ENCODE measurements around the gene RASGEF1C. TPM values are rescaled to one million over a fixed set of nuclear protein-coding genes. Genes with fewer than 3 reads are reported as not detected.

RASGEF1C gene
- total and polyA plus RNA-seq, 4 experiments from 2014 or later, result not detected

DNA sequence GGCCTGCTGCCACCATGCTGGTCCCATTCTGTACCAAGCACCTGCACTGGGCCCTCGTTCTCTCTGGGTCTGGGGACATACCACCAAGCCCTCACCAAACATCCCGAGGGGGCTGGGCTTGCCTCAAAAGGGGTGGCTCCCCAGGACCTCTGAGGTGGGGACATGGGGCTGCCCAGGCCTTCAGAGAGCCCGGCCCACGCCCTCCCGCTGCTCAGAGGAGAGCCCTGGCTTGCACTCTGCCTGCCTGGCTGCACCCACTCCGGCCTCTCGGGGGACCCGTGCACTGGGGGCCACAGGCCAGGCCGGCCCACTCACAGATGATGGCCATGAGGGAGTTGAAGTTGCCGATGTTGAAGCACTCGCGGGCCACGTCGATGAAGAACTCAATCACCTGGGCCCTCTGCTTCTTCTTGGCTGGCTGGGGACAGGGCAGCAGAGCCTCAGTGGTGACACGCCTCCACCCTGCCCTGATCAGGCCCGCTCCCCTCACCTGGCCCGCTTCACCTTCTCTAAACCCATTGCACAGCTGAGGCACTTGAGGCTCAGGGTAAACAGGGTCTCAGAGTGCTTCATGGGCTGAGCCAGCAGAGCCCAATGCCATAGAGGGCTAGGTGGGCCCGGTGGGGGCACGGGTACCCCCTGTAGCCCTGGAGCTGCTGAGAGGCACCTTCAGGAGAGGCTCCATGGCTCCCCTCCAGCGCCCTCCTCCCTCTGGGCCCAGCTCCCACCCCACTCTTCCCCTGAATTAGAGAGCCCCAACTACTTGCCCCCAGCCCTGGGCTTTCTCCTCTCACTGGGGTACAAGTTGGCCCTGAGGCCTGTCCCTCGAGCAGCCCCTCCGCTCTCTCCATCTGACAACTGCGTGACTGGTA lies 89.7 kb downstream of the RASGEF1C start:
- H3K4me3 Mint-ChIP-seq, result no peak overlapping the region
- Histone ChIP-seq H3K9me3 (ENCODE audit: control insufficient read depth in 1 of 2, low read length in 2 of 2) (no peaks in the 10 kb centered on the region), H3K4me3 (ENCODE audit: low read length in 2 of 2) (no peak overlapping the region), H3K36me3 (ENCODE audit: insufficient read depth, low read length) (no peaks in the 10 kb centered on the region), H3K4me1 (ENCODE audit: insufficient read depth, low read length) (no peaks in the 10 kb centered on the region), H3K27me3 (ENCODE audit: insufficient read depth, low read length) (no peaks in the 10 kb centered on the region), H3K27ac (ENCODE audit: low read depth, low read length) (no peak overlapping the region)
- no peaks in the 10 kb centered on the region for H3K4me1 Mint-ChIP-seq
- intact Hi-C loops (cut with micrococcal nuclease), result no loop called here
- POLR2A ChIA-PET (ENCODE audit: partially characterized antibody), result no interaction called here
- DNase-seq, result no peak
- H3K36me3 Mint-ChIP-seq, result no peaks in the 10 kb centered on the region
- no peak overlapping the region for H3K27ac Mint-ChIP-seq
- peaks cover 0 to 1% (median 0%) of the 10 kb centered on the region in 8 donors for H3K9me3 Mint-ChIP-seq
- CTCF ChIA-PET (ENCODE audit: partially characterized antibody), result no interaction called here
- peaks cover 0 to 4% of the 10 kb centered on the region in 2 donors for H3K27me3 Mint-ChIP-seq

DNA sequence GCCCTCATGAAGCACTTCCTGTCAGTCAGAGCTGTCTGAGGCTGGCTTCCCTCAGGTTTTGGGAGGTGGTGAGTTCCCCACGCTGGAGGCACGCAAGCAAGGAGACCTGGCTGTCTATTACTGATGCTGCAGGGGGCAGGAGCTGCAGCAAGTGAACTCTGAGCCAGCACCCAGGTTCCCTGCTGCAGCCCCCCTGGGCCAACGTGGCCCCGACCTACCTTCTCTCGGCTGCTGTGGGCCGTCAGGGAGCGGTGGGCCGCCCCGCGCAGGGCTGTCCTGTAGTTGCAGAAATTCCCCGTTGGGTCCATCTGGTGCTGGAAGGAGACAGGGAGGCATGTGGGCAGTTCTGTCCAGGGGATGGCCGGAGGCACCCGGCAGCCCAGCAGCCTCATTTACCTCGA lies 90.6 kb downstream of the RASGEF1C start:
- Histone ChIP-seq H3K27me3 (ENCODE audit: insufficient read depth, low read length) (no peaks in the 10 kb centered on the region), H3K27ac (ENCODE audit: low read depth, low read length) (no peak overlapping the region), H3K4me3 (ENCODE audit: low read length in 2 of 2) (no peak overlapping the region), H3K9me3 (ENCODE audit: control insufficient read depth in 1 of 2, low read length in 2 of 2) (no peaks in the 10 kb centered on the region), H3K4me1 (ENCODE audit: insufficient read depth, low read length) (no peaks in the 10 kb centered on the region), H3K36me3 (ENCODE audit: insufficient read depth, low read length) (no peaks in the 10 kb centered on the region)
- ChIA-PET CTCF (ENCODE audit: partially characterized antibody) (no interaction called here), POLR2A (ENCODE audit: partially characterized antibody) (no interaction called here)
- DNase-seq, result no peak
- no peak overlapping the region for H3K4me3 Mint-ChIP-seq
- no peaks in the 10 kb centered on the region for H3K36me3 Mint-ChIP-seq
- peaks cover 0 to 1% (median 0%) of the 10 kb centered on the region in 8 donors for H3K9me3 Mint-ChIP-seq
- no peaks in the 10 kb centered on the region for H3K4me1 Mint-ChIP-seq
- H3K27ac Mint-ChIP-seq, result no peak overlapping the region
- H3K27me3 Mint-ChIP-seq, result peaks cover 0 to 1% of the 10 kb centered on the region in 2 donors
- intact Hi-C loops (cut with micrococcal nuclease), result no loop called here

DNA sequence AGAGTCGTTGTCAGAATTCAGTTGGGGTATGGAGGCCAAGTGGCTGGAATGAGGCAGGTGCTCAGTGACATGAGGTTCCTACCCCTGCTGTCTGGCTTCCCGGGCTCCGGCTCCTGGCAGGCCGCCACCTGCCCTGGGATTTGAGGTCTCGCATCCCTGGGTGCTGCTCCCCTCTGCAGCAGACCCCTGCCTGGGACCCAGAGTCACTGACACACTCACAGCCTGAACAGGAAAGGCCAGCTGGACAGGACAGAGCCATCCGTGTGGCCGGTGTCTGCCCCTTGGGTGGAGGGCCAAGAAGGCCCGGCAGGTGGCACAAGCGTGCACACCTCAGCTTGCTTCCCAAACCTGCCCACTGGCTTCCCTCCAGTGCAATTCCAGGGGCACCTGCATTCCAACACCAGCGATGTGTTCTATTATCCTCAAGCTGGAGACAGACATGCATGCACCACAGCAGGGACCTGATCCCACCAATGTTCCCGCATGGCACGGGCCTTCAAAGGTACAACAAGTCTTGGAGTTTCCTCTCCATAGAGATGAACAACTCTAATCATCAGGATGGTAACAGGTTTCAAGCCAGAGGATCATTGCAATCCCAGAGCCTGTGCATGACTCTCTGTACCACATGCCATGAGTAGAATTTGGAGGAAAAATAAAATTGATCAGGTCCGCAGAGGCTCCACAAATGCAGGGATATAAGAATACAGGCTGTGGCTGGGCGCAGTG lies 91.8 kb downstream of the RASGEF1C start:
- Histone ChIP-seq H3K4me1 (ENCODE audit: insufficient read depth, low read length) (no peaks in the 10 kb centered on the region), H3K9me3 (ENCODE audit: control insufficient read depth in 1 of 2, low read length in 2 of 2) (no peaks in the 10 kb centered on the region), H3K4me3 (ENCODE audit: low read length in 2 of 2) (no peak overlapping the region), H3K36me3 (ENCODE audit: insufficient read depth, low read length) (no peaks in the 10 kb centered on the region), H3K27ac (ENCODE audit: low read depth, low read length) (no peak overlapping the region), H3K27me3 (ENCODE audit: insufficient read depth, low read length) (no peaks in the 10 kb centered on the region)
- intact Hi-C loops (cut with micrococcal nuclease), result no loop called here
- no peaks in the 10 kb centered on the region for H3K36me3 Mint-ChIP-seq
- ChIA-PET POLR2A (ENCODE audit: partially characterized antibody) (no interaction called here), CTCF (ENCODE audit: partially characterized antibody) (no interaction called here)
- H3K9me3 Mint-ChIP-seq, result peaks cover 0 to 1% (median 0%) of the 10 kb centered on the region in 8 donors
- peaks cover 0 to 1% of the 10 kb centered on the region in 2 donors for H3K27me3 Mint-ChIP-seq
- no peak overlapping the region for H3K27ac Mint-ChIP-seq
- no peaks in the 10 kb centered on the region for H3K4me1 Mint-ChIP-seq
- no peak overlapping the region for H3K4me3 Mint-ChIP-seq
- DNase-seq, result no peak

DNA sequence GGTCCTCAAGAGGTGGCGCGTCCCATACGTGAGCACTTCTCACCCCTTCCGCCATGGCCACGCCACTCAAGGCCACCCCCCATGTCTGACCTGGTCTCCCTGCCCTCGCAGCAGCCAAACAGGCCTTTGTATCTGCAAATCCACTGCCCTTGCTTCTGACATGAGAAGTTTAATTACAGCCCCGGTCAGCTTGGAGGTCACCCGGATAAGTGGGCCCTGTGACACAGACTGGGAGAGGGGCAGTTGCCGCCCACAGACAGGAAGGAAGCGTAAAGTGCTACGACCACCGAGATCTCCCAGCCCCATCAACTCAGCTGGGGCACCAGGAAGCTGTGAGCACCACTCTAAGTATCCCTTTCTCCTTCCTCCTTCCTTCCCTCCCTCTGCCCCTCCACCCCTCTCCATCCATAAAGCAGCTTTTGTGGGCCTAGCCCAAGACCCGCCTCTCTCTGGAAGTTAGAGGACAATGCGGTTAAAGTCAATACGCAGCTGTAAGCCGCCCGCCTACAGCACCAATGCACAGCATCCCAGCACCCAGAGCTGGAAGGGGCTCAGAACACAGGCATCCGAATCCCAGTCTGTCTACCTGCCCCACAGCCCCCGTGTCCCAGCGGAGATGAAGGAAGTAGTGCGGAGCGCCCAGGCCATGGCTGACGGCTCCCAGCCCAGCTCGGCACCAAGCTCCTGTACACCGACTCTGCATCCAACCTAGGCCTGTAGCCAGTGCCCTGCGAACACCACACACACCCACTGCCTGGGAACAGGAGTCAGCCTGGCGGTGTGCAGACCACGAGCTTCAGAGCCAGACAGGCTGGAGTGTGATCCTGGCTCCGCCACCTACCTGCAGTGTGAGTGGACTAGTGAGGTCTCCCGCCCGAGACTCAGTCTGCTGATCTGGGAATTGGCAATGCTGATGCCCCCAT lies 92.7 kb downstream of the RASGEF1C start:
- H3K27me3 ChIP-seq (ENCODE audit: insufficient read depth, low read length), result no peaks in the 10 kb centered on the region
- no peaks in the 10 kb centered on the region for H3K4me1 ChIP-seq (ENCODE audit: insufficient read depth, low read length)
- H3K4me1 Mint-ChIP-seq, result no peaks in the 10 kb centered on the region
- H3K27ac Mint-ChIP-seq, result no peak overlapping the region
- H3K4me3 ChIP-seq (ENCODE audit: low read length in 2 of 2), result no peak overlapping the region
- H3K27ac ChIP-seq (ENCODE audit: low read depth, low read length), result no peak overlapping the region
- H3K36me3 Mint-ChIP-seq, result no peaks in the 10 kb centered on the region
- DNase-seq, result no peak
- H3K27me3 Mint-ChIP-seq, result no peaks in the 10 kb centered on the region
- no peaks in the 10 kb centered on the region for H3K9me3 ChIP-seq (ENCODE audit: control insufficient read depth in 1 of 2, low read length in 2 of 2)
- H3K9me3 Mint-ChIP-seq, result peaks cover 0 to 1% (median 0%) of the 10 kb centered on the region in 8 donors
- CTCF ChIA-PET (ENCODE audit: partially characterized antibody), result no interaction called here
- no peaks in the 10 kb centered on the region for H3K36me3 ChIP-seq (ENCODE audit: insufficient read depth, low read length)
- POLR2A ChIA-PET (ENCODE audit: partially characterized antibody), result no interaction called here
- intact Hi-C loops (cut with micrococcal nuclease), result no loop called here
- H3K4me3 Mint-ChIP-seq, result no peak overlapping the region

DNA sequence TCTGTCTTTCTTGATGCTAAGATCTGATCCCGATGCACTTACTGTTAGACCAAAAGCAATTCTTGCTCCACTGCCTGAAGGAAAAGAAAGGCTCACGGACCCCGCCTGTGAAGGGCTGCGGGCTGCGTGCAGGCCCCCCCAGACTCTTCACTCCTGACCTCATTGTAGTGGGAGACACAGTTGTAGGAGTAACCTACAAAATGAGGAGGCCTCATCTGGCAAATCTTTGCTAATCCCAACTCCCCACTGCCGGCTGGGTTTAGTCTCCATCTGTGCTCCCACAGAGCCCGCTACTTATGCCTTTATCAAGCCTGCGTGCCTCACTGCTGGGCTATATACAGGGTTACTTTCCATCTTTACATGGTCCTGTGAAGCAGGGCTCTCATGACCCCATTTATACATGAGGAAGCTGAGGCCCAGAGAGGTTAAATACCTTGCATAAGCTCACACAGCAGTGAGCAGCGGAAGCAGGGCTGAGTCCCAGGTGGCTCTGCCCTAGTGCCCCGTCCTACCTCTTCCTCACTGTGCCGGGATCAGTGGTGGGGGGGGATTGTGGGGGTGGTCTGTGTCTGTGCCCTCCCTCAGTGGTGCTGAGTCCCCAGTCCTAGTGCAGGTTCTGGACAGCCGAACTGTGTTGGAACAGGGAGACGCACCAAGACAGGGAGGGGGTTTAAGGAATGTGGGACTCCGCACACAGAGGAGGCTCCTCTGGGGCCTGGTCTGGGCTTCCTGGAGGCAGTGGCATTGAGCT lies 93.5 kb downstream of the RASGEF1C start:
- Histone ChIP-seq H3K36me3 (ENCODE audit: insufficient read depth, low read length) (no peaks in the 10 kb centered on the region), H3K4me1 (ENCODE audit: insufficient read depth, low read length) (no peaks in the 10 kb centered on the region), H3K4me3 (ENCODE audit: low read length in 2 of 2) (no peak overlapping the region), H3K9me3 (ENCODE audit: control insufficient read depth in 1 of 2, low read length in 2 of 2) (no peaks in the 10 kb centered on the region), H3K27ac (ENCODE audit: low read depth, low read length) (no peak overlapping the region), H3K27me3 (ENCODE audit: insufficient read depth, low read length) (no peaks in the 10 kb centered on the region)
- intact Hi-C loops (cut with micrococcal nuclease), result no loop called here
- ChIA-PET POLR2A (ENCODE audit: partially characterized antibody) (no interaction called here), CTCF (ENCODE audit: partially characterized antibody) (no interaction called here)
- Mint-ChIP-seq H3K27me3 (no peaks in the 10 kb centered on the region), H3K9me3 (peaks cover 0 to 1% (median 0%) of the 10 kb centered on the region in 8 donors), H3K36me3 (no peaks in the 10 kb centered on the region), H3K4me3 (no peak overlapping the region), H3K4me1 (no peaks in the 10 kb centered on the region), H3K27ac (no peak overlapping the region)
- no peak for DNase-seq

DNA sequence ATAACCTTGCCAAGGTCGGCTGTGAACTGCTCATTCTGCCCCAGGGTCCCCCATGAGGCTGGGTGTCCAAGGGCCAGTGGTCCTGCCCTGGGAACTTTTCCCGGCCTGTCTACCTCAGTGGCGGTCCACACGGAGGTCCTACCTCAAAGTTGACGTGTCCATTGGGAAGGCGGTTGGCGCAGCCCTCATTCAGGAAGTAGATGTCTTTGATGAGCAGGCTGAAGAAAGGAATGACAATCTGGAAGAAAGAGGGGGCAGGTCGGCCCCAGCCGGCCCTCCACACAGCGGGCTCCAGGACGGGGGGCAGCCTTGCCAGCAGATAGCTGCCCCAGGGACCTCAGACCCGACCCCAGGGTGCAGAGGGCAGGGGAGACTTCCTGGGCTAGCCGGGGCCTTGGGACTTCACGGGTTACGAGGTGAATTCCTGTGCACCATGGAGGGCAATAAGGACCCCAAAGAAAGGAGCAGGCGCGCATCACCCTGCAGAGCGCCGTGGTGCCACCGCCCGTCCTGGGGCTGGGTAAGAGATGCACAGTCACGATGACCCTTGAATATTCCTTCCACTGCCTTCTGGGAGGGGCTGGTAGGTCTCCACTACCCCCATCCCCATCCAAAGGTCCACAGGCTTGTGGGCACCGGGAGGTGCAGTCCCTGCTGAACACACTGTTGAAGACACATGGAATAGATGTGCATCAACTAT lies 94.6 kb downstream of the RASGEF1C start:
- Mint-ChIP-seq H3K4me1 (no peaks in the 10 kb centered on the region), H3K27me3 (peaks cover 0 to 1% of the 10 kb centered on the region in 2 donors), H3K4me3 (no peak overlapping the region), H3K9me3 (peaks cover 0 to 3% (median 0%) of the 10 kb centered on the region in 8 donors), H3K27ac (no peak overlapping the region), H3K36me3 (no peaks in the 10 kb centered on the region)
- CTCF ChIA-PET (ENCODE audit: partially characterized antibody), result no interaction called here
- intact Hi-C loops (cut with micrococcal nuclease), result no loop called here
- H3K27me3 ChIP-seq (ENCODE audit: insufficient read depth, low read length), result no peaks in the 10 kb centered on the region
- H3K4me3 ChIP-seq (ENCODE audit: low read length in 2 of 2), result no peak overlapping the region
- no peak for DNase-seq
- no peak overlapping the region for H3K27ac ChIP-seq (ENCODE audit: low read depth, low read length)
- no peaks in the 10 kb centered on the region for H3K9me3 ChIP-seq (ENCODE audit: control insufficient read depth in 1 of 2, low read length in 2 of 2)
- no peaks in the 10 kb centered on the region for H3K36me3 ChIP-seq (ENCODE audit: insufficient read depth, low read length)
- no peaks in the 10 kb centered on the region for H3K4me1 ChIP-seq (ENCODE audit: insufficient read depth, low read length)
- POLR2A ChIA-PET (ENCODE audit: partially characterized antibody), result no interaction called here
